Measurements from ENCODE around the gene ETV2. TPM values are rescaled to one million over a fixed set of nuclear protein-coding genes. Genes with fewer than 3 reads are reported as not detected.

ETV2 gene
- total RNA-seq, 1 donor from 2014 or later, result 0.70 TPM

Other genes with a start within 250 kb of the ETV2 start
- gene FFAR2, start 193.5 kb upstream of the ETV2 start, total RNA-seq, result not detected in 2 replicates
- not detected in 2 replicates for gene KRTDAP, start 151.3 kb upstream of the ETV2 start, total RNA-seq
- 17.4 TPM in 1 of 2 replicates, not detected in the other for gene DMKN, start 128.1 kb upstream of the ETV2 start, total RNA-seq
- not detected in 2 replicates for gene SBSN, start 113.4 kb upstream of the ETV2 start, total RNA-seq
- gene GAPDHS, start 108.3 kb upstream of the ETV2 start, total RNA-seq, result not detected in 2 replicates
- 77.8 and 79.9 TPM in 2 replicates for gene TMEM147, start 96.1 kb upstream of the ETV2 start, total RNA-seq
- gene ATP4A, start 78.1 kb upstream of the ETV2 start, total RNA-seq, result not detected in 2 replicates
- gene PMIS2, start 55.6 kb upstream of the ETV2 start, total RNA-seq, result not detected in 2 replicates
- gene HAUS5, start 29.0 kb upstream of the ETV2 start, total RNA-seq, result 5.8 and 9.1 TPM in 2 replicates
- gene RBM42, start 12.7 kb upstream of the ETV2 start, total RNA-seq, result 98.4 and 110 TPM in 2 replicates
- gene COX6B1, start 6.6 kb downstream of the ETV2 start, total RNA-seq, result 418 and 559 TPM in 2 replicates
- not detected in 2 replicates for gene UPK1A, start 24.8 kb downstream of the ETV2 start, total RNA-seq
- gene ZBTB32, start 62.8 kb downstream of the ETV2 start, total RNA-seq, result not detected in 2 replicates
- gene KMT2B, start 76.3 kb downstream of the ETV2 start, total RNA-seq, result 13.0 and 34.4 TPM in 2 replicates
- 3.2 and 4.3 TPM in 2 replicates for gene IGFLR1, start 100.7 kb downstream of the ETV2 start, total RNA-seq
- gene U2AF1L4, start 103.7 kb downstream of the ETV2 start, total RNA-seq, result 5.6 and 8.7 TPM in 2 replicates
- gene PSENEN, start 103.9 kb downstream of the ETV2 start, total RNA-seq, result 50.2 and 75.0 TPM in 2 replicates
- 9.7 and 18.7 TPM in 2 replicates for gene LIN37, start 106.8 kb downstream of the ETV2 start, total RNA-seq
- 1.8 and 3.2 TPM in 2 replicates for gene HSPB6, start 115.3 kb downstream of the ETV2 start, total RNA-seq
- gene PROSER3, start 116.4 kb downstream of the ETV2 start, total RNA-seq, result 4.0 and 14.8 TPM in 2 replicates
- 0.53 and 5.0 TPM in 2 replicates for gene ARHGAP33, start 133.8 kb downstream of the ETV2 start, total RNA-seq
- gene PRODH2, start 171.1 kb downstream of the ETV2 start, total RNA-seq, result not detected in 2 replicates
- gene NPHS1, start 210.8 kb downstream of the ETV2 start, total RNA-seq, result not detected in 2 replicates
- not detected in 2 replicates for gene KIRREL2, start 215.2 kb downstream of the ETV2 start, total RNA-seq
- 7.3 and 14.9 TPM in 2 replicates for gene APLP1, start 226.8 kb downstream of the ETV2 start, total RNA-seq

Data from glomerular endothelial cell (primary cell).